BLaER1 (cell line): ENCODE data around the gene SERTAD4.
A peak's percentile ranks its signal among the peaks of the same experiment; 100 is the strongest.
"Not testable (repeated sequence)": the region's sequence is repeated elsewhere in the genome, so short reads cannot be mapped to it uniquely, and the experiment has no call there.

ENCODE experiments used
- H3K27ac ChIP-seq: shearing (Covaris generic); formaldehyde crosslinking; 2 replicates; pipeline ENCODE4 v1.8.1; 2022
- H3K27me3 ChIP-seq: shearing (Covaris generic); formaldehyde crosslinking; 2 replicates; pipeline ENCODE4 v1.8.1; 2022
- H3K36me3 ChIP-seq: shearing (Covaris generic); formaldehyde crosslinking; 2 replicates; pipeline ENCODE4 v1.8.1; 2022
- H3K4me1 ChIP-seq: shearing (Covaris generic); formaldehyde crosslinking; 2 replicates; pipeline ENCODE4 v1.8.1; 2022
- H3K4me2 ChIP-seq: shearing (Covaris generic); formaldehyde crosslinking; 2 replicates; pipeline ENCODE4 v1.8.1; 2022
- H3K4me3 ChIP-seq: shearing (Covaris generic); formaldehyde crosslinking; 2 replicates; pipeline ENCODE4 v1.8.1; 2022
- H3K9ac ChIP-seq: shearing (Covaris generic); formaldehyde crosslinking; 2 replicates; pipeline ENCODE4 v1.8.1; 2022
- H3K9me3 ChIP-seq: shearing (Covaris generic); formaldehyde crosslinking; 2 replicates; pipeline ENCODE4 v1.8.1; 2022
- H4K20me1 ChIP-seq: shearing (Covaris generic); formaldehyde crosslinking; 2 replicates; pipeline ENCODE4 v1.8.1; 2022
- Cebpa-rat ChIP-seq: shearing (Covaris generic); IDR thresholded peaks from 2 replicates; pipeline ENCODE4 v1.8.1; 2022

SERTAD4 gene

DNA sequence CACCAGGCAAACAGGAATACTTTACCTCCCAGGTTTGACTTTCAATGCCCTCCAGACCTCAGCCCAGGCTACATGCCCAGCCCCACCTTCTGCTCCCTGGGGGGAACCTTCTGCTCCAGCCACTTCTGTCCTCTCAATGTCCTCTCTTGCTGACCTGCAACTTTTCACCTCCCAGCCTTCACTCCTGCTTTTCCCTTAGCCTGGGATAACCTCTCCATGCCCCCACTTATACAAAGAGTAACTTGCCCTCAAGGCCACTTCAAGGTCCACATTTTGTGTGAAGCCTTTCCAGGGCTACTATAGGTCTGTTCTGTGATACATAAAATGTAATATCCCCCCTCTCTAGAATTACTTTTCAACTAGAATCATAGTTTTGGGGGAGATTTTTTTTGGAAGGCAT is 21.7 kb downstream of the SERTAD4 start:
- H3K27ac ChIP-seq: no peak overlapping the region
- TF ChIP-seq Cebpa-rat: no peak
- no peaks in the 10 kb centered on the region for H3K27me3 ChIP-seq
- H3K36me3 ChIP-seq: no peaks in the 10 kb centered on the region
- H3K9me3 ChIP-seq: no peaks in the 10 kb centered on the region
- H3K4me3 ChIP-seq: no peak overlapping the region
- no peaks in the 10 kb centered on the region for H4K20me1 ChIP-seq
- H3K9ac ChIP-seq: no peak overlapping the region
- H3K4me1 ChIP-seq: peaks cover 71% of the 10 kb centered on the region
- H3K4me2 ChIP-seq: peak overlapping the region; percentile 99

DNA sequence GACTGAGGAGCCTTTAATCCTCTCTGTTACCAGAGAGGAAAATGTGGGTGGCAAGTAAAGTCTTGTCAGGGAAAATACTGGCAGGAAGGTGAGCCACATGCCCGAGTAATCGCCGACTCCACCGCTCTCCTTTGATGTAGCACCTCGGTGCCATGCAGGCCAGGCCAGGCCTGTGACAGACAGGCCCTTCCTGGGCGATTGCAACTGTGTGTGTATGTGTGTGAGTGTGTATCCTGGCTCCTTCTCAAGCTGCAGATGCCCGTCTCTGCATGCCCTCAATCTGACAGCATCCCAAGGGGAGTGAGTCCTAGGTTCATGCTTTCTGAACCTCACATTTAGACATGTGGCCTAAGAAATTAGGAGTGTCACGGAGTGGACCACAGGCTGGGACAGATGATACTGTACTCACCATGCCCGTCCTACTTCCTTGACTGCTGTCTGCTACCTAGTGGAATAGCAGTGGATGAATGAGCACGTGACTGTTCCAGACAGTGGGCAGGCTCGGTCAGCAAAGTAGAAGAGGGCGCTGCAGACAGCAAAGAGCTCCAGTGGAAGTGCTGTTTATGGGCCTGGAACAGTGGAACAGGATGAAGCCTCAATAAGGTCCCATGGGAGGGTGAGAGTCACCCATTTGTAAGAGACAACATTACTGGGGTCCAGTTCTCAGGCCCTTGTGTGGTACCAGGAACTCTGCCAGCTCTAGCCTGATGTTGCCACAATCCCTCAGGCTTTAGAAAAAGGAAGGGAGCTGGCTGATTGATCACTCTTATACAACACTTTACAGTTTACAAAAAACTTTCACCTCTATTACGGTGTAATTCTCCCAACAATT is 25.3 kb downstream of the SERTAD4 start:
- Histone ChIP-seq H3K9ac (no peak overlapping the region), H3K9me3 (no peaks in the 10 kb centered on the region), H3K4me3 (no peak overlapping the region), H3K27ac (peak overlapping the region; percentile 36; the same call in 1 of the 2 replicates), H3K4me1 (peaks cover 59% of the 10 kb centered on the region), H3K27me3 (no peaks in the 10 kb centered on the region), H3K36me3 (no peaks in the 10 kb centered on the region), H3K4me2 (peak overlapping the region; percentile 57), H4K20me1 (no peaks in the 10 kb centered on the region)
- no peak for TF ChIP-seq Cebpa-rat

DNA sequence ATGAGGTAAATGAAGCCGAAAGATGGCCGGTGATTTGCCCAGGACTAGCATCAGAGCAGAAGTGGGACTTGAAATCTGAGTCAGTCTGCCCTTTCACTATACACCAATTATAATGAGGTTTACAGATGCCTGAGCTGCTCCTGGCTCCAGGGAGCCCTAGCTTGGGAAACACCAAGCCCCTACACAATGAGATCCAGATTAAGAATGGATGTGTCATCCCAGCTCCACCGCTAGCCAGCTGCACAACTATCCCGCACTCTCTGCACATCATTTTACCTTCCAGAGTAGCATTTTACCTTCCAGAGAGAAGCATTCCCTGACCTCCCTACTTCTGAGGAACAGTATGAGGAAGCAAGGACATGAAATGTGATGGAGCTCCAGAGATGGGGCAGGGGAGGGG is 27.0 kb downstream of the SERTAD4 start:
- Histone ChIP-seq H4K20me1 (no peaks in the 10 kb centered on the region), H3K4me3 (no peak overlapping the region), H3K36me3 (no peaks in the 10 kb centered on the region), H3K9ac (no peak overlapping the region), H3K27ac (no peak overlapping the region), H3K4me1 (peaks cover 51% of the 10 kb centered on the region), H3K27me3 (no peaks in the 10 kb centered on the region), H3K4me2 (peak overlapping the region; percentile 56; the same call in 1 of the 2 replicates), H3K9me3 (no peaks in the 10 kb centered on the region)
- TF ChIP-seq Cebpa-rat: no peak

GRCh38 chr1:210260096-210260495 is 27.5 kb downstream of the SERTAD4 start:
- peaks cover 51% of the 10 kb centered on the region for H3K4me1 ChIP-seq
- no peak overlapping the region for H3K27ac ChIP-seq
- H3K4me2 ChIP-seq: peak overlapping the region; percentile 56
- H3K36me3 ChIP-seq: no peaks in the 10 kb centered on the region
- no peaks in the 10 kb centered on the region for H4K20me1 ChIP-seq
- TF ChIP-seq Cebpa-rat: no peak
- H3K27me3 ChIP-seq: no peaks in the 10 kb centered on the region
- no peak overlapping the region for H3K9ac ChIP-seq
- no peak overlapping the region for H3K4me3 ChIP-seq
- no peaks in the 10 kb centered on the region for H3K9me3 ChIP-seq

GRCh38 chr1:210262167-210262896 is 29.7 kb downstream of the SERTAD4 start:
- no peak overlapping the region for H3K27ac ChIP-seq

DNA sequence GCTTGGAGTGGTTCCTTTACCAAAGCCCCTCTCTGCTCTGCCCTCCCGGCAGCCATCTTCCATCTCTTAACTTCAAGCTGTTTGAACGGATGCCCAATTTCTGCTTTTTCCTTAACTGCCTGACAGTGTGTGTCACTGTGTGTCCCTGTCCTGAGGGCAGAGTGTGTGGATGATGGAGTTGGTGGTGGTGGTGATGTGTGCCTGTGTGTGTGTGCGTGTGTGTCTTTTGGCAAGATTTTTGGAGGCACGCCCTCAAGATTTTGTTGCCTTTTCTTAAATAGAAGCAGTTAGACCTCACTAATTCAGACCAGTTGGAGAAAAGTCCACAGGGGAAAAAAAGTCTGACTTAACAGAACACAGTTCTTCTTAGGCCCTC is 30.3 kb downstream of the SERTAD4 start:
- no peaks in the 10 kb centered on the region for H3K36me3 ChIP-seq
- H3K27ac ChIP-seq: no peak overlapping the region
- H3K9ac ChIP-seq: no peak overlapping the region
- H3K9me3 ChIP-seq: no peaks in the 10 kb centered on the region
- no peak overlapping the region for H3K4me2 ChIP-seq
- no peak for TF ChIP-seq Cebpa-rat
- H3K4me3 ChIP-seq: no peak overlapping the region
- H4K20me1 ChIP-seq: no peaks in the 10 kb centered on the region
- H3K27me3 ChIP-seq: no peaks in the 10 kb centered on the region
- H3K4me1 ChIP-seq: peaks cover 37% of the 10 kb centered on the region

More at GRCh38 chr1:210262167-210262896, 29.7 kb downstream of the SERTAD4 start:
- Histone ChIP-seq H3K4me3 (no peak overlapping the region), H3K9ac (no peak overlapping the region), H3K4me2 (no peak overlapping the region), H3K36me3 (no peaks in the 10 kb centered on the region), H4K20me1 (no peaks in the 10 kb centered on the region), H3K9me3 (no peaks in the 10 kb centered on the region), H3K27me3 (no peaks in the 10 kb centered on the region), H3K4me1 (peaks cover 42% of the 10 kb centered on the region)
- TF ChIP-seq Cebpa-rat: no peak

DNA sequence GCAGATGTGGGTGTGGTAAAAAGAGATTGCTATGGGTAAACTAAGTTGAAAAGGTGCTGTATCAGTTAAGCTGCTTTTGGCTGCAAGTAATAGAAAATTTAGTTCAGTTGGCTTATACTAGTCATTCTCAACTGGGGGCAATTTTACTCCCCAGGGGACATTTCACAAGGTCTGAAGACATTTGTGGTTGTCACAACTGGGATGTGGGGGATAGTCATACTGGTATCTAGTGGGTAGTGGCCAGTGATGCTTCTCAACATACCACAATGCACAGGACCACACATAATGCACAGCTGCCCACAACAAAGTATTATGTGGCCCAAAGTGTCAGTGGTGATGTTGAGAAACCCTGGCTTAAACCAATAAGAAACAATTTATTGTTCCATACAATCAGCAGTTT is 31.4 kb downstream of the SERTAD4 start:
- H3K4me1 ChIP-seq: peaks cover 26% of the 10 kb centered on the region
- no peak overlapping the region for H3K27ac ChIP-seq
- H3K36me3 ChIP-seq: no peaks in the 10 kb centered on the region
- H3K4me2 ChIP-seq: no peak overlapping the region
- no peaks in the 10 kb centered on the region for H4K20me1 ChIP-seq
- no peak overlapping the region for H3K4me3 ChIP-seq
- H3K27me3 ChIP-seq: no peaks in the 10 kb centered on the region
- no peak overlapping the region for H3K9ac ChIP-seq
- H3K9me3 ChIP-seq: no peaks in the 10 kb centered on the region
- no peak for TF ChIP-seq Cebpa-rat

DNA sequence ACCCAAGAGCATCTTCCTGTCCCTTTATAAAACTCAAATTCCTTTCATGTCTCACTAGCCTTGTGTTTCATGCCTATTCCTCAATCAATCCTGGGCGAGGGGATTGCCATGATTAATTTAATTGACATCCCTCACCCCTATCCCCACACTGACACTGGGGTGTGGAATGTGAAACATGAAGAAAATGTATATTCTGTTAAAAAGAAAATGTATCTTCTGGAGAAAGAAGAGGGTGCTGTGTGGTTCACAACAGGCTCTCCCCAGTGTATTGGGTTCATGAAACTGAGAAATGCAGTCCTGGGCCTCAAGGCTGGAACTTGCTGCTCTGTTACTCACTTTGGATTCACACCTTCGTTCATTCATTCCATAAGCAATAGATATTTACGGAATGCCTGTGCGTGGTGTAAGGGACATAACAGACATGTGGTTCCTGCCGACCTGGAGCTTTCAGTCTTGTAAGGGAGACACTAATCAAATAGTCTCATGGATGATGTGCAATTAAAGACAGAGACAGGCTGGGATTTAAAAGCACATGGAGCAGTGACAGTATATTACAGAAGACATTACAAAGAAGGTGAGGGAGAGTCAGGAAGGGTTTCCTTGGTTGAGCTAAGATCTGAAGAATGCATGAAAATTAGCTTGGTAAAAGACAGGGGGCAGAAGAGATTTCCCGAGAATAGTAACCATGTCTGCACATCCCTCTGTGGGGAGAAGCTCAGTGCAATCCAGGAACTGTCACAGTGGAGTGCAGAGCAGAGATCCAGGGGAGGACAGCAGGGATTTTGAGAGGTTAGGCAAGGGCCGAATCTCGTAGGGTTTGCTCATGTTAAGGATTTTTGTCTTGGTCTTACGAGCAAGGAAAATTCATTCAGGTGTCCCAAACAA is 32.1 kb downstream of the SERTAD4 start:
- no peak overlapping the region for H3K27ac ChIP-seq
- H3K9ac ChIP-seq: no peak overlapping the region
- no peak overlapping the region for H3K4me3 ChIP-seq
- peaks cover 18% of the 10 kb centered on the region for H3K4me1 ChIP-seq
- TF ChIP-seq Cebpa-rat: no peak
- H4K20me1 ChIP-seq: no peaks in the 10 kb centered on the region
- H3K36me3 ChIP-seq: no peaks in the 10 kb centered on the region
- H3K4me2 ChIP-seq: no peak overlapping the region
- no peaks in the 10 kb centered on the region for H3K9me3 ChIP-seq
- H3K27me3 ChIP-seq: no peaks in the 10 kb centered on the region

- not testable (repeated sequence) for H3K9me3 ChIP-seq, H4K20me1 ChIP-seq, H3K4me3 ChIP-seq, H3K4me2 ChIP-seq, H3K27ac ChIP-seq, H3K9ac ChIP-seq, H3K27me3 ChIP-seq, H3K36me3 ChIP-seq
- TF ChIP-seq Cebpa-rat: 0 out of 2 replicates have a peak, but pooled peaks have one; percentile 38
- H3K4me1 ChIP-seq: peaks cover 11% of the 10 kb centered on the region
Observed at GRCh38 chr1:210265392-210265955, 32.9 kb downstream of the SERTAD4 start.
